ENCODE data around the gene STOM.

DNA sequence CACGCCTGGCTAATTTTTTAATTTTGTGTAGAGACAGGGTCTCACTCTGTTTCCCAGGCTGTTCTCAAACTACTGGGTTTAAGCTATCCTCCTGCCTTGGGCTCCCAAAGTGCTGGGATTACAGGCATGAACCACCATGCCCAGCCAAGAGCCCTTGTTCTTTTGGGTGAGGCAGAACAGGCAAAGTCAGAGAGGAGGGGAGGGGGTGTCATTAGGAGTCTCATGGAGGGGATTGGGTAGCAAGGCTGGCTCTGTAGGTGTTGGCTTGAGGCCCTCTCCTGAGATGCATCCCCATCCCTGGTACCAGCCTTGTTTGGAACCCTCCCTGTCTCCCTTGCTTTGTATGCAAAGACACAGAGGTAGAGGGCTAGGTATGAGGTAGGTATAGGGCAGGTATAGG, 78.0 kb downstream of the STOM start:
- TF ChIP-seq, protein P1, sequence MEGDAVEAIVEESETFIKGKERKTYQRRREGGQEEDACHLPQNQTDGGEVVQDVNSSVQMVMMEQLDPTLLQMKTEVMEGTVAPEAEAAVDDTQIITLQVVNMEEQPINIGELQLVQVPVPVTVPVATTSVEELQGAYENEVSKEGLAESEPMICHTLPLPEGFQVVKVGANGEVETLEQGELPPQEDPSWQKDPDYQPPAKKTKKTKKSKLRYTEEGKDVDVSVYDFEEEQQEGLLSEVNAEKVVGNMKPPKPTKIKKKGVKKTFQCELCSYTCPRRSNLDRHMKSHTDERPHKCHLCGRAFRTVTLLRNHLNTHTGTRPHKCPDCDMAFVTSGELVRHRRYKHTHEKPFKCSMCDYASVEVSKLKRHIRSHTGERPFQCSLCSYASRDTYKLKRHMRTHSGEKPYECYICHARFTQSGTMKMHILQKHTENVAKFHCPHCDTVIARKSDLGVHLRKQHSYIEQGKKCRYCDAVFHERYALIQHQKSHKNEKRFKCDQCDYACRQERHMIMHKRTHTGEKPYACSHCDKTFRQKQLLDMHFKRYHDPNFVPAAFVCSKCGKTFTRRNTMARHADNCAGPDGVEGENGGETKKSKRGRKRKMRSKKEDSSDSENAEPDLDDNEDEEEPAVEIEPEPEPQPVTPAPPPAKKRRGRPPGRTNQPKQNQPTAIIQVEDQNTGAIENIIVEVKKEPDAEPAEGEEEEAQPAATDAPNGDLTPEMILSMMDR (IDR thresholded peaks at IDR 0.05; ENCODE audit: low read depth, low read length): no peak
- TF ChIP-seq POLR2A (IDR thresholded peaks at IDR 0.05; ENCODE audit: extremely low read depth, insufficient read length): no peak
- no peak for TF ChIP-seq MYC (IDR thresholded peaks at IDR 0.05; ENCODE audit: low read depth, low read length)
- TF ChIP-seq, protein P2, sequence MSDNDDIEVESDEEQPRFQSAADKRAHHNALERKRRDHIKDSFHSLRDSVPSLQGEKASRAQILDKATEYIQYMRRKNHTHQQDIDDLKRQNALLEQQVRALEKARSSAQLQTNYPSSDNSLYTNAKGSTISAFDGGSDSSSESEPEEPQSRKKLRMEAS (IDR thresholded peaks at IDR 0.05; ENCODE audit: low read depth, low read length): no peak
